ENCODE results near the gene LHFPL3. TPM values are rescaled to one million over a fixed set of nuclear protein-coding genes. Genes with fewer than 3 reads are reported as not detected.

The LHFPL3 gene
- total RNA-seq, 2 experiments from 2014 or later, result not detected

DNA sequence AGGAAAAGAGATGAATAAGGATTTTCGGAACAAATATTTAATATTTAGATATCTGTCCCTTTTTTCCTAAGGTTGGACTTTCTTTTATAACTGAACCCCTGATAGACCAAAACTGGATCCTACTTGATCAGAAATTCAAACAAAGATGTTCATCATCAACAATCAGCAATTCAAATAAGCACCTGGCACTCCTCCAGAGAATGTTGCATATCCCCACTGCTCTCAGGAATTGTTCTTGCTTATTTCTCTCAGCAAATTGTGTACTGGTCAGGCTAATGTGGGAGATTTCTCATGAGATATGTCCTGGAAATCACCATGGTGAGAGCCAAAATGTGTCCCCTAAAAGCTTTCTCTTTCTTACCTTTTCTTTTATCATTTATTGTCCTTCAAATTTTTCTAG lies 40.3 kb upstream of the LHFPL3 start:
- no TSS peak for BruUV-seq (replicated peaks)
- Histone ChIP-seq H4K20me1 (ENCODE audit: insufficient read depth, low read length) (no peaks in the 10 kb centered on the region), H3K9me2 (ENCODE audit: insufficient read depth, low read length) (no peaks in the 10 kb centered on the region), H3K27ac (ENCODE audit: low read depth, low read length, poor library complexity, severe bottlenecking) (no peak overlapping the region), H3K4me1 (ENCODE audit: insufficient read depth, low read length, poor library complexity, severe bottlenecking) (no peaks in the 10 kb centered on the region), H3K36me3 (ENCODE audit: insufficient read depth, low read length) (no peaks in the 10 kb centered on the region), H3K9me3 (ENCODE audit: low read length) (no peaks in the 10 kb centered on the region), H3K4me2 (ENCODE audit: low read length) (no peak overlapping the region), H2AFZ (ENCODE audit: low read length) (no peak overlapping the region), H3K79me2 (ENCODE audit: insufficient read depth, low read depth, low read length) (no peaks in the 10 kb centered on the region), H3K4me3 (ENCODE audit: low read depth, low read length, poor library complexity, severe bottlenecking) (no peak overlapping the region)
- ChIA-PET POLR2A (no interaction called here), CTCF (ENCODE audit: unreplicated experiment) (no interaction called here)
- TF ChIP-seq, protein P1, sequence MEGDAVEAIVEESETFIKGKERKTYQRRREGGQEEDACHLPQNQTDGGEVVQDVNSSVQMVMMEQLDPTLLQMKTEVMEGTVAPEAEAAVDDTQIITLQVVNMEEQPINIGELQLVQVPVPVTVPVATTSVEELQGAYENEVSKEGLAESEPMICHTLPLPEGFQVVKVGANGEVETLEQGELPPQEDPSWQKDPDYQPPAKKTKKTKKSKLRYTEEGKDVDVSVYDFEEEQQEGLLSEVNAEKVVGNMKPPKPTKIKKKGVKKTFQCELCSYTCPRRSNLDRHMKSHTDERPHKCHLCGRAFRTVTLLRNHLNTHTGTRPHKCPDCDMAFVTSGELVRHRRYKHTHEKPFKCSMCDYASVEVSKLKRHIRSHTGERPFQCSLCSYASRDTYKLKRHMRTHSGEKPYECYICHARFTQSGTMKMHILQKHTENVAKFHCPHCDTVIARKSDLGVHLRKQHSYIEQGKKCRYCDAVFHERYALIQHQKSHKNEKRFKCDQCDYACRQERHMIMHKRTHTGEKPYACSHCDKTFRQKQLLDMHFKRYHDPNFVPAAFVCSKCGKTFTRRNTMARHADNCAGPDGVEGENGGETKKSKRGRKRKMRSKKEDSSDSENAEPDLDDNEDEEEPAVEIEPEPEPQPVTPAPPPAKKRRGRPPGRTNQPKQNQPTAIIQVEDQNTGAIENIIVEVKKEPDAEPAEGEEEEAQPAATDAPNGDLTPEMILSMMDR (conservative IDR thresholded peaks at IDR 0.05; ENCODE audit: low read length), result no peak
- TF ChIP-seq EZH2phosphoT487 (IDR thresholded peaks at IDR 0.05; ENCODE audit: borderline replicate concordance, low read depth, low read length), result no peak
- DNase-seq (ENCODE audit: low spot score), result no peak
- intact Hi-C loops (cut with micrococcal nuclease; ENCODE audit: unreplicated experiment), result no loop called here

- no peaks in the 10 kb centered on the region for H3K4me1 ChIP-seq (ENCODE audit: insufficient read depth, low read length, poor library complexity, severe bottlenecking)
- TF ChIP-seq EZH2phosphoT487 (IDR thresholded peaks at IDR 0.05; ENCODE audit: borderline replicate concordance, low read depth, low read length), result no peak
- TF ChIP-seq, protein P1 (conservative IDR thresholded peaks at IDR 0.05; ENCODE audit: low read length), result no peak
- POLR2A ChIA-PET, result no interaction called here
- intact Hi-C loops (cut with micrococcal nuclease; ENCODE audit: unreplicated experiment), result no loop called here
- H3K27ac ChIP-seq (ENCODE audit: low read depth, low read length, poor library complexity, severe bottlenecking), result no peak overlapping the region
- CTCF ChIA-PET (ENCODE audit: unreplicated experiment), result no interaction called here
- no peak for DNase-seq (ENCODE audit: low spot score)
- no peak overlapping the region for H3K4me2 ChIP-seq (ENCODE audit: low read length)
- H3K79me2 ChIP-seq (ENCODE audit: insufficient read depth, low read depth, low read length), result no peaks in the 10 kb centered on the region
- H2AFZ ChIP-seq (ENCODE audit: low read length), result no peak overlapping the region
- no peaks in the 10 kb centered on the region for H3K36me3 ChIP-seq (ENCODE audit: insufficient read depth, low read length)
- no peak overlapping the region for H3K4me3 ChIP-seq (ENCODE audit: low read depth, low read length, poor library complexity, severe bottlenecking)
- H4K20me1 ChIP-seq (ENCODE audit: insufficient read depth, low read length), result no peaks in the 10 kb centered on the region
- no peaks in the 10 kb centered on the region for H3K9me3 ChIP-seq (ENCODE audit: low read length)
- no peaks in the 10 kb centered on the region for H3K9me2 ChIP-seq (ENCODE audit: insufficient read depth, low read length)
- BruUV-seq (replicated peaks), result no TSS peak
Observed at GRCh38 chr7:104294291-104294690, 34.1 kb upstream of the LHFPL3 start.

- no peaks in the 10 kb centered on the region for H4K20me1 ChIP-seq (ENCODE audit: insufficient read depth, low read length)
- H3K27ac ChIP-seq (ENCODE audit: low read depth, low read length, poor library complexity, severe bottlenecking), result no peak overlapping the region
- no peaks in the 10 kb centered on the region for H3K36me3 ChIP-seq (ENCODE audit: insufficient read depth, low read length)
- no peak overlapping the region for H3K4me2 ChIP-seq (ENCODE audit: low read length)
- no peaks in the 10 kb centered on the region for H3K79me2 ChIP-seq (ENCODE audit: insufficient read depth, low read depth, low read length)
- no peaks in the 10 kb centered on the region for H3K9me2 ChIP-seq (ENCODE audit: insufficient read depth, low read length)
- ChIA-PET POLR2A (interaction anchor here (0.7 kb wide), 1 partner anchor 314 kb away, joined by 3 read pairs; no protein-coding TSS in a partner anchor), CTCF (ENCODE audit: unreplicated experiment) (no interaction called here)
- intact Hi-C loops (cut with micrococcal nuclease; ENCODE audit: unreplicated experiment), result no loop called here
- no TSS peak for BruUV-seq (replicated peaks)
- no peak overlapping the region for H2AFZ ChIP-seq (ENCODE audit: low read length)
- no peak for TF ChIP-seq EZH2phosphoT487 (IDR thresholded peaks at IDR 0.05; ENCODE audit: borderline replicate concordance, low read depth, low read length)
- TF ChIP-seq, protein P1 (conservative IDR thresholded peaks at IDR 0.05; ENCODE audit: low read length), result no peak
- H3K4me3 ChIP-seq (ENCODE audit: low read depth, low read length, poor library complexity, severe bottlenecking), result no peak overlapping the region
- H3K9me3 ChIP-seq (ENCODE audit: low read length), result no peaks in the 10 kb centered on the region
- no peaks in the 10 kb centered on the region for H3K4me1 ChIP-seq (ENCODE audit: insufficient read depth, low read length, poor library complexity, severe bottlenecking)
- no peak for DNase-seq (ENCODE audit: low spot score)
Observed at GRCh38 chr7:104296266-104296665, 32.1 kb upstream of the LHFPL3 start.

Data from OCI-LY7 (cell line).